ENCODE results near the gene NR4A2.
"Not testable (repeated sequence)": the region's sequence is repeated elsewhere in the genome, so short reads cannot be mapped to it uniquely, and the experiment has no call there.

The NR4A2 gene

DNA sequence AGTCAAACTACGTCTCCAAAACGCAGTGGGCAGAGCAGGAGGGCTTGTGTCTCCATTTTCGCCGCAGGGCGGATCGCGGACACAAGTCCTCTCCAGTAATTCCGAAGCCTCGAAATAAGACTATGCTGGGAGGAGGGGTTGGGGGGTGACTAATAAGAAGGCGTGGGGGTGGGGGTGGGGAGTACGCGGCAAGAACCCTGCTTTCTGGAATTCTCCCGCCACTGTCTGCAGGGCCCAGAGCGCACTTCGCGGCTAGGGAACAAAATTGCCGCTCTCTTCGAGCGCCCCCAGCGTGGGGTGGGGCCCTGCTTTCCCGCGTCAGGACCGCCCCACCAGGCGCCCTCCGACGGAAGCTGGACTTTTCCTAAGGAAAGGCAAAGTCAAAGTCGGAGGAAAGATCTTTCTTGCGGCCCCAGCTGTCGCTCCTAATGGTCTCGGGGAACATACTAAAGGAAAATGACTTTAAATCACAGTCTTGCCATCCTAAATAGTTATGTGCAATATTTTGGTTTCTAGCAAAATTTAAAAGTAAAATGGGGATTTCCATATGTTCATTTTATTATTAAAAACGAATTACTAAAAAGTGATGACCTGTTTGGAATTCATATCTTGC is 11.9 kb downstream of the NR4A2 start:
- no peak for DNase-seq

GRCh38 chr2:156319811-156320485 is 12.6 kb downstream of the NR4A2 start:
- DNase-seq, result no peak

- no peak for DNase-seq
These were observed 14.9 kb downstream of the NR4A2 start for GRCh38 chr2:156317631-156318030.

DNA sequence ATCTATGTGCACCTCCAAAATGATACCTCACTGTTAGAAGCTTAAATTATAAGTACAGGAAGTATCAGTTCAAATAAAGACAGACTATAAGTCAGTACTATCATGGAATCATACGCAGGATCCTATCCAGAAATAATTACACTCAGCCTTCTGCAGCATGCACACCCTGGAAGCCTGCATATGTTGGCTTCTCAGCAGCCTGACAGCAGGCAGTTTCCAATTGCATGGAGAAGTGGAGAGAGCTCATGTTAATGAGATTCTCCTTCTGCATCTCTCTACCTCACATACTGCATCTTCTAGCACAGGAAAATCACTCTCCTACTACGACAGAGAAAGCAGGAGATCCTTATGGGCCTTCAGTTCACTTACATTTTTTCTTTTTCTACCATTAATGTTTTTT is 20.5 kb downstream of the NR4A2 start:
- no peak for DNase-seq

- no peak for DNase-seq
These were observed 21.7 kb downstream of the NR4A2 start for GRCh38 chr2:156310773-156311172.

GRCh38 chr2:156309917-156310316 is 22.6 kb downstream of the NR4A2 start:
- no peak for DNase-seq

- DNase-seq, result no peak
These were observed 23.4 kb downstream of the NR4A2 start for GRCh38 chr2:156309167-156309566.

DNA sequence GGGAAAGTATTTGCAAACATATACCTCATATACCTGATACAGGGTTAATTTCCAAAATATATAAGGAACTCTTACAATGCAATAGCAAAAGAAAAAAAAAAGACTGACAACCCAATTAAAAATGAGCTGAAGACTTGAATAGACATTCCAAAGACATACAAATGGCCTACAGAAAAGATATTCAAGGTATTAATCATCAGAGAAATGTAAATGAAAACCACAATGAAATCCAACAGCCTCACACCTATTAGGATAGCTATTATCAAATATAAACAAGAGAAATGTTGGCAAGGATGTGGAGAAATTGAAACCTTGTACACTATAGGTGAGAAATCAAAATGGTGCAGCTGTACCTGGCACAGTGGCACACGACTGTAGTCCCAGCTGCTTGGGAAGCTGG is 25.7 kb downstream of the NR4A2 start:
- no peak for DNase-seq

DNA sequence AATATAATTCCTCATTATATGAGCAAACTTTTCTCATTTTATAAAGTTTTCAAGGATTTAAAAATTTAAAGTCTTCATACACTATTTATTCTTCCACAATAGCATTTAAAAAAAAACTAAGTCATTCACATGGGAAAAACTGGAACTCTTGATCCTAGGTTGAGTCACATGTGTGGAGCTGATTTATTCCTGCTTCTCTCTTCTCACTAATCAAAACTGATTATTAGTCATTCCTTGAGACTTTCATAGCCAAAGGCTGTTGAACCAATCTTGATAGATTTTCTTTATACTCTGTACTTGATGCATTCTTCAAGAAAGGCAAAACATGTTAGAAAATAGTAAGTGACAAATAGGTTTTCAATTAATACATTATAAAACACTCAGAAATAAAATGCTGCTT is 27.4 kb downstream of the NR4A2 start:
- no peak for DNase-seq

- no peak for DNase-seq
These were observed 32.2 kb downstream of the NR4A2 start for GRCh38 chr2:156300337-156300736.

DNA sequence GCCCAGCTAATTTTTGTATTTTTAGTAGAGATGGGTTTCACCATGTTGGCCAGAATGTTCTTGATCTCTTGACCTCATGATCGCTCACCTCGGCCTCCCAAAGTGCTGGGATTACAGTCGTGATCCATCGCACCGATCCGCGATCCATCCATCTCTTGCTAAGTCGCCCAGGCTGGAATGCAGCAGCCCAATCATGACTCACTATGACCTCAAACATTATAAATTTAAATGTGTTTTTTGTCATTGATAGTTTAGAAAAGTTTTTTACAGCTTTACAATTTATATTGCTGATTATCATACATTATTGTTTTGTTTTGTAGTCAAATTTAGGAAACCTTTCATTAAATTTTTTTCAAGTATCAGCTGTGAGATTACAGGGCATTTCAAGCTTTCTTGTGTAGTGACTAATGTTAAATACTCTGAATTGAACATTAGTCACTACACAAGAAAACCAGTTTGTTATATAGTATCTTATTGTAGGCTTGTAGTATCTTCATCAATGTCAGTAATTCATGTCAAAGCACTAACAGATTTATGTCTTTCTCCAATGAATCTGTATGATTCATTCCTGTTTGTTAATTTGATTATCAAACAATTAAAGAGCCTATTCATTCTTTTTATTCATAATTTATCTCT is 37.5 kb downstream of the NR4A2 start:
- no peak for DNase-seq

- DNase-seq, result not testable (repeated sequence)
These were observed 39.1 kb downstream of the NR4A2 start for GRCh38 chr2:156293382-156293781.

DNA sequence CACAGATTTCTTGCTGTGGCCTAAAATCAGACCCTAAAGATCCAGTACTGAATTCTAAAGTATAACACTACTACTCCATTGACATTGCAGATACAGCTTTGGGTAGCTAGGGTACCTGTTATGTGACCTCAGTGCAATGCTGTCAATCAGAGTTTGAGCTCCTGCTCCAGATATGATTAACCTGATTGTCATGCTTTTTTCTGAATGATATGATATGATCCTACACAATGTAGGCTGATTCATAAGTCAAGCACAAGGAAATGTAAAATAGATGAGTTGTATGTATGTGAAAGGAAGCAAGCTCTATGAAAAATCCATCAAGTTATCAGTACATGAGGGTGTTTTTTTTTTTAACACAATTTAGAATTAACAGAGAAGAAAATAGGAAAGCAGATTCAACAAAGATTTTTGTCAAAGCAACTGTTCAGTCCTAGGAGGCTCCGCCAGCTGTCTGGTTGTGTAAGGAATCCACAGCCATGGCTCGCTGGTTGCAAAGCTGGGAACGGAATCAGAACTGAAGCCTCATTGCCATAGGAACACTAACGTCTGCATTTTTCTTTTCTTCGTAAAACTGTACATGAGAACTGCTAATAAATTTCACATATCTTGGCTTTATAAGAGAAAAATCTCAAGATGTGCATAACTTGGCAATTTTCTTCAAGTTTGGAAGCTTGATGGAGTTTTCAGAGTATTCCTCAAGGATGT is 52.9 kb downstream of the NR4A2 start:
- no peak for DNase-seq

All from hematopoietic multipotent progenitor cell treated with erythropoietin and hydrocortisone succinate and interleukin-3 and kit ligand, for 8 days (in vitro differentiated cells).